Measurements from ENCODE around the gene ELN.
"Not testable (repeated sequence)": the region's sequence is repeated elsewhere in the genome, so short reads cannot be mapped to it uniquely, and the experiment has no call there.

Gene ELN

GRCh38 chr7:74044366-74045350 lies 16.7 kb downstream of the ELN start:
- no peak for DNase-seq

GRCh38 chr7:74046581-74046980 lies 18.6 kb downstream of the ELN start:
- DNase-seq, result not testable (repeated sequence)

- no peak for DNase-seq
Measured at GRCh38 chr7:74047804-74048380, 19.9 kb downstream of the ELN start.

- DNase-seq, result no peak
Measured at GRCh38 chr7:74048999-74049599, 21.1 kb downstream of the ELN start.

GRCh38 chr7:74049997-74050798 lies 22.2 kb downstream of the ELN start:
- no peak for DNase-seq

GRCh38 chr7:74051193-74051592 lies 23.2 kb downstream of the ELN start:
- no peak for DNase-seq

GRCh38 chr7:74051629-74052410 lies 23.8 kb downstream of the ELN start:
- peak; percentile 27 for DNase-seq

- no peak for DNase-seq
Measured at GRCh38 chr7:74052628-74053027, 24.7 kb downstream of the ELN start.

- DNase-seq, result no peak
Measured at GRCh38 chr7:74053589-74054186, 25.7 kb downstream of the ELN start.

GRCh38 chr7:74056096-74056915 lies 28.3 kb downstream of the ELN start:
- DNase-seq, result no peak

- DNase-seq, result no peak
Measured at GRCh38 chr7:74057216-74057925, 29.4 kb downstream of the ELN start.

- DNase-seq, result no peak
Measured at GRCh38 chr7:74057987-74058386, 30.0 kb downstream of the ELN start.

- DNase-seq, result no peak
Measured at GRCh38 chr7:74058486-74058885, 30.5 kb downstream of the ELN start.

- no peak for DNase-seq
Measured at GRCh38 chr7:74059037-74059436, 31.1 kb downstream of the ELN start.

GRCh38 chr7:74059681-74060588 lies 32.0 kb downstream of the ELN start:
- no peak for DNase-seq

- peak; percentile 85 for DNase-seq
Measured at GRCh38 chr7:74061840-74062539, 34.0 kb downstream of the ELN start.

GRCh38 chr7:74063223-74063641 lies 35.3 kb downstream of the ELN start:
- no peak for DNase-seq

GRCh38 chr7:74063646-74064045 lies 35.7 kb downstream of the ELN start:
- DNase-seq, result no peak

Measured in suppressor macrophage treated with lipopolysaccharide for 4 hours (primary cell).